DMS 273 treated with DMSO at 0.1 percent for 48 hours (cell line): ENCODE measurements around the gene GNA14.
"Not testable (repeated sequence)": the region's sequence is repeated elsewhere in the genome, so short reads cannot be mapped to it uniquely, and the experiment has no call there.

Source experiments
- DNase-seq: peaks from one replicate; lab custom pipeline; 2025; lab: John Stamatoyannopoulos, UW

The GNA14 gene

GRCh38 chr9:77489405-77490163 lies 158.5 kb downstream of the GNA14 start:
- not testable (repeated sequence) for DNase-seq

- DNase-seq, result no peak
These were observed 159.5 kb downstream of the GNA14 start for GRCh38 chr9:77488439-77489126.

GRCh38 chr9:77486968-77487367 lies 161.2 kb downstream of the GNA14 start:
- no peak for DNase-seq

GRCh38 chr9:77486463-77486862 lies 161.7 kb downstream of the GNA14 start:
- DNase-seq, result no peak

- DNase-seq, result no peak
These were observed 172.3 kb downstream of the GNA14 start for GRCh38 chr9:77475641-77476473.

- DNase-seq, result no peak
These were observed 173.2 kb downstream of the GNA14 start for GRCh38 chr9:77474936-77475335.

GRCh38 chr9:77472646-77473045 lies 175.5 kb downstream of the GNA14 start:
- no peak for DNase-seq

- DNase-seq, result no peak
These were observed 176.6 kb downstream of the GNA14 start for GRCh38 chr9:77471572-77471971.

GRCh38 chr9:77469515-77470231 lies 178.4 kb downstream of the GNA14 start:
- DNase-seq, result no peak

- no peak for DNase-seq
These were observed 183.5 kb downstream of the GNA14 start for GRCh38 chr9:77464661-77465060.

- DNase-seq, result no peak
These were observed 185.0 kb downstream of the GNA14 start for GRCh38 chr9:77463151-77463550.

- DNase-seq, result no peak
These were observed 186.1 kb downstream of the GNA14 start for GRCh38 chr9:77462066-77462465.

GRCh38 chr9:77460938-77461337 lies 187.2 kb downstream of the GNA14 start:
- DNase-seq, result no peak

- DNase-seq, result peak; percentile 18
These were observed 190.1 kb downstream of the GNA14 start for GRCh38 chr9:77457916-77458592.

- DNase-seq, result peak; percentile 41
These were observed 191.2 kb downstream of the GNA14 start for GRCh38 chr9:77456829-77457437.

GRCh38 chr9:77455312-77455927 lies 192.7 kb downstream of the GNA14 start:
- peak; percentile 3 for DNase-seq

GRCh38 chr9:77454663-77455062 lies 193.5 kb downstream of the GNA14 start:
- no peak for DNase-seq

- no peak for DNase-seq
These were observed 194.1 kb downstream of the GNA14 start for GRCh38 chr9:77453825-77454647.

GRCh38 chr9:77451507-77451906 lies 196.6 kb downstream of the GNA14 start:
- no peak for DNase-seq

- no peak for DNase-seq
These were observed 198.0 kb downstream of the GNA14 start for GRCh38 chr9:77450085-77450475.
